Neural progenitor cell (in vitro differentiated cells): ENCODE results near the gene FAM3C.

ENCODE experiments used
- EZH2 ChIP-seq: fragments of 200-600 bp; sonication (generic); IDR thresholded peaks from 2 replicates; pipeline ENCODE4 v1.6.1; 2017; ENCODE audit warnings: antibody characterized with exemption, mild to moderate bottlenecking, moderate library complexity
- EZH2phosphoT487 ChIP-seq: fragments of 200-600 bp; sonication (generic); IDR thresholded peaks from 2 replicates; pipeline ENCODE4 v1.6.1; 2017; ENCODE audit warnings: antibody characterized with exemption
- TF ChIP-seq, protein P1 (sequence below): fragments of 200-600 bp; sonication (generic); IDR thresholded peaks from 2 replicates; pipeline ENCODE4 v1.5.1; 2017; ENCODE audit warnings: antibody characterized with exemption, mild to moderate bottlenecking

DNA sequence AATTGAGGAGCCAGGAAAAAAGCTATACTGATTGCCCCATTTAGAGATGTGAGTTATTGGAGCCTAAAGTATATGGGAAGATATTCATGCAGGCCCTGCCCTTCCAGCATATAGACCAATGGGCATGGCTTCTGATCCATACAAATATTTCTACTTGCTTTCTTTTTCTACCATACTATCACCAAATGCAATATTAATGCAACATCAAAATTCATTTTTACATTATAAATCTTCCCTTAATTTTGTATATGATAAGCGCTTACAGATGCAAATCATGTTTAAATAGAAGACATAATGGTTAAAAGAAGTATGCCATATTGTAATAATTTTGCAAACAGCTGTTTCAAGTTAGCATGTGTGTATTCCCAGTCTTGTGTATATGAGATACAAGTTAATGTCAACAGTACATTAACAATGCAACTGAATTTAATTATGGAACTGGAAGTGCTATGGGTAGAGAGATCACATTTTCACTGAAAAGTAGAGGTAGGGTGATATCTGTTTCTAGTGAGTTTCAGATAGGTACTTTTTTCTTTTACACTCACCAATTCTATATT lies 91.9 kb downstream of the FAM3C start:
- TF ChIP-seq EZH2: no peak
- TF ChIP-seq, protein P1, sequence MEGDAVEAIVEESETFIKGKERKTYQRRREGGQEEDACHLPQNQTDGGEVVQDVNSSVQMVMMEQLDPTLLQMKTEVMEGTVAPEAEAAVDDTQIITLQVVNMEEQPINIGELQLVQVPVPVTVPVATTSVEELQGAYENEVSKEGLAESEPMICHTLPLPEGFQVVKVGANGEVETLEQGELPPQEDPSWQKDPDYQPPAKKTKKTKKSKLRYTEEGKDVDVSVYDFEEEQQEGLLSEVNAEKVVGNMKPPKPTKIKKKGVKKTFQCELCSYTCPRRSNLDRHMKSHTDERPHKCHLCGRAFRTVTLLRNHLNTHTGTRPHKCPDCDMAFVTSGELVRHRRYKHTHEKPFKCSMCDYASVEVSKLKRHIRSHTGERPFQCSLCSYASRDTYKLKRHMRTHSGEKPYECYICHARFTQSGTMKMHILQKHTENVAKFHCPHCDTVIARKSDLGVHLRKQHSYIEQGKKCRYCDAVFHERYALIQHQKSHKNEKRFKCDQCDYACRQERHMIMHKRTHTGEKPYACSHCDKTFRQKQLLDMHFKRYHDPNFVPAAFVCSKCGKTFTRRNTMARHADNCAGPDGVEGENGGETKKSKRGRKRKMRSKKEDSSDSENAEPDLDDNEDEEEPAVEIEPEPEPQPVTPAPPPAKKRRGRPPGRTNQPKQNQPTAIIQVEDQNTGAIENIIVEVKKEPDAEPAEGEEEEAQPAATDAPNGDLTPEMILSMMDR: no peak
- TF ChIP-seq EZH2phosphoT487: no peak
